Measurements from ENCODE around the gene LZTS2.
A peak's percentile ranks its signal among the peaks of the same experiment; 100 is the strongest.

The LZTS2 gene

GRCh38 chr10:100968062-100968736, 31.4 kb upstream of the LZTS2 start:
- TF ChIP-seq CTCF (IDR thresholded peaks at IDR 0.05; ENCODE audit: low read depth, low read length) = no peak
- no peak overlapping the region for H3K4me3 ChIP-seq (ENCODE audit: low read depth, low read length)

GRCh38 chr10:100968863-100969186, 30.8 kb upstream of the LZTS2 start:
- peak overlapping the region; percentile 60 for H3K4me3 ChIP-seq (ENCODE audit: low read depth, low read length)
- TF ChIP-seq CTCF (IDR thresholded peaks at IDR 0.05; ENCODE audit: low read depth, low read length) = no peak

- peak within 1 kb of the TSS; percentile 60 for H3K4me3 ChIP-seq (ENCODE audit: low read depth, low read length)
- peak; percentile 55 for TF ChIP-seq CTCF (IDR thresholded peaks at IDR 0.05; ENCODE audit: low read depth, low read length)
Measured at GRCh38 chr10:100969187-100970075, 30.2 kb upstream of the LZTS2 start, which contains the start of gene SEMA4G. TSS of gene SEMA4G (plus strand) at chr10:100969504. CDS start at chr10:100972913, 3,409 bp downstream.

- peak overlapping the region; percentile 60 for H3K4me3 ChIP-seq (ENCODE audit: low read depth, low read length)
- no peak for TF ChIP-seq CTCF (IDR thresholded peaks at IDR 0.05; ENCODE audit: low read depth, low read length)
Measured at GRCh38 chr10:100970076-100970913, 29.3 kb upstream of the LZTS2 start.

GRCh38 chr10:100970914-100971811, 28.4 kb upstream of the LZTS2 start:
- no peak overlapping the region for H3K4me3 ChIP-seq (ENCODE audit: low read depth, low read length)
- no peak for TF ChIP-seq CTCF (IDR thresholded peaks at IDR 0.05; ENCODE audit: low read depth, low read length)

GRCh38 chr10:100972115-100972903, 27.3 kb upstream of the LZTS2 start:
- no peak overlapping the region for H3K4me3 ChIP-seq (ENCODE audit: low read depth, low read length)
- no peak for TF ChIP-seq CTCF (IDR thresholded peaks at IDR 0.05; ENCODE audit: low read depth, low read length)
